Fibroblast of villous mesenchyme (primary cell): Measurements from ENCODE around the gene PARP16. TPM values are rescaled to one million over a fixed set of nuclear protein-coding genes. Genes with fewer than 3 reads are reported as not detected.

ENCODE experiments used
- DNase-seq: peaks from one replicate; pipeline ENCODE4 v3.0.0-alpha.2; 2010; ENCODE audit warnings: low read depth
- H3K4me3 ChIP-seq: 2 replicates; pipeline ENCODE4 v1.5.1; 2011; ENCODE audit warnings: low read depth, mild to moderate bottlenecking, low read length
- CTCF ChIP-seq: IDR thresholded peaks from 2 replicates; pipeline ENCODE4 v1.5.1; 2012; ENCODE audit warnings: low read depth, mild to moderate bottlenecking, low read length; ENCODE audit not compliant: insufficient read depth
- total RNA-seq: library from RNA; depleted of rRNA; stranded (reverse); fragments of >200 nt; gene quantifications from 2 replicates; pipeline ENCODE4 v1.2.3, GENCODE V29; 2012

PARP16 gene
- total RNA-seq, 1 donor: 3.0 TPM

- no peak for DNase-seq
- no peak for TF ChIP-seq CTCF
These were observed 40.1 kb upstream of the PARP16 start for GRCh38 chr15:65326818-65327217.

GRCh38 chr15:65326117-65326526 is 39.4 kb upstream of the PARP16 start:
- TF ChIP-seq CTCF: no peak
- DNase-seq: no peak
- H3K4me3 ChIP-seq: no peak overlapping the region

More at GRCh38 chr15:65326818-65327217, 40.1 kb upstream of the PARP16 start:
- H3K4me3 ChIP-seq: no peak overlapping the region

- no peak overlapping the region for H3K4me3 ChIP-seq
- no peak for TF ChIP-seq CTCF
- peak; percentile 60 for DNase-seq
These were observed 36.4 kb upstream of the PARP16 start for GRCh38 chr15:65323071-65323511.

- no peak overlapping the region for H3K4me3 ChIP-seq
- DNase-seq: peak; percentile 78
- TF ChIP-seq CTCF: peak; percentile 88
These were observed 32.2 kb upstream of the PARP16 start for GRCh38 chr15:65318870-65319356.

- DNase-seq: peak; percentile 55
- H3K4me3 ChIP-seq: no peak overlapping the region
- TF ChIP-seq CTCF: peak; percentile 12
These were observed 25.8 kb upstream of the PARP16 start for GRCh38 chr15:65312400-65312916.

GRCh38 chr15:65311760-65312159 is 25.1 kb upstream of the PARP16 start:
- H3K4me3 ChIP-seq: no peak overlapping the region
- DNase-seq: no peak
- TF ChIP-seq CTCF: no peak
